Measurements from ENCODE around the gene FBXO22. TPM values are rescaled to one million over a fixed set of nuclear protein-coding genes. Genes with fewer than 3 reads are reported as not detected.
"Not testable (repeated sequence)": the region's sequence is repeated elsewhere in the genome, so short reads cannot be mapped to it uniquely, and the experiment has no call there.

FBXO22 gene
- total RNA-seq, 1 donor from 2014 or later = 22.2 TPM

- no peak for TF ChIP-seq CTCF (IDR thresholded peaks at IDR 0.05)
- Histone ChIP-seq H3K27ac (no peak overlapping the region), H3K4me1 (peaks cover 14% of the 10 kb centered on the region), H3K27me3 (no peaks in the 10 kb centered on the region), H3K4me3 (no peak overlapping the region), H3K9me3 (no peaks in the 10 kb centered on the region), H3K36me3 (no peaks in the 10 kb centered on the region)
- no peak for DNase-seq
- intact Hi-C loops (cut with DNase I) = no loop called here
- ATAC-seq = no peak
Measured at GRCh38 chr15:75905231-75905630, 1.6 kb downstream of the FBXO22 start.

DNA sequence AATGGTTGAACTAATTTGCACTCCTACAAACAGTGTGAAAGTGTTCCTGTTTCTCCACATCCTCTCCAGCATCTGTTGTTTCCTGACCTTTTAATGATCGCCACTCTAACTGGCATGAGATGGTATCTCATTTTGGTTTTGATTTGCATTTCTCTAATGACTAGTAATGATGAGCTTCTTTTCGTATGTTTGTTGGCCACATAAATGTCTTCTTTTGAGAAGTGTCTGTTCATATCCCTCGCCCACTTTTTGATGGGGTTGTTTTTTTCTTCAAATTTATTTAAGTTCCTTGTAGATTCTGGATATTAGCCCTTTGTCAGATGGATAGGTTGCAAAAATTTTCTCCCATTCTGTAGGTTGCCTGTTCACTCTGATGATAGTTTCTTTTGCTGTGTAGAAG, 6.7 kb downstream of the FBXO22 start:
- ATAC-seq; H3K9me3 ChIP-seq; H3K27me3 ChIP-seq; H3K4me1 ChIP-seq; H3K27ac ChIP-seq; H3K4me3 ChIP-seq; DNase-seq; intact Hi-C loops (cut with DNase I): not testable (repeated sequence)
- H3K36me3 ChIP-seq = peaks cover 23% of the 10 kb centered on the region

GRCh38 chr15:75916978-75917377, 13.3 kb downstream of the FBXO22 start:
- DNase-seq = no peak
- ATAC-seq = no peak
- Histone ChIP-seq H3K9me3 (no peaks in the 10 kb centered on the region), H3K4me1 (no peaks in the 10 kb centered on the region), H3K36me3 (peaks cover 53% of the 10 kb centered on the region), H3K27ac (no peak overlapping the region), H3K4me3 (no peak overlapping the region), H3K27me3 (no peaks in the 10 kb centered on the region)
- intact Hi-C loops (cut with DNase I) = no loop called here
- no peak for TF ChIP-seq CTCF (IDR thresholded peaks at IDR 0.05)

GRCh38 chr15:75918135-75918534, 14.5 kb downstream of the FBXO22 start:
- no peak for DNase-seq
- TF ChIP-seq CTCF (IDR thresholded peaks at IDR 0.05) = no peak
- peaks cover 50% of the 10 kb centered on the region for H3K36me3 ChIP-seq
- no peaks in the 10 kb centered on the region for H3K27me3 ChIP-seq
- intact Hi-C loops (cut with DNase I) = no loop called here
- H3K9me3 ChIP-seq = no peaks in the 10 kb centered on the region
- H3K4me3 ChIP-seq = no peak overlapping the region
- no peak for ATAC-seq
- no peaks in the 10 kb centered on the region for H3K4me1 ChIP-seq
- no peak overlapping the region for H3K27ac ChIP-seq

DNA sequence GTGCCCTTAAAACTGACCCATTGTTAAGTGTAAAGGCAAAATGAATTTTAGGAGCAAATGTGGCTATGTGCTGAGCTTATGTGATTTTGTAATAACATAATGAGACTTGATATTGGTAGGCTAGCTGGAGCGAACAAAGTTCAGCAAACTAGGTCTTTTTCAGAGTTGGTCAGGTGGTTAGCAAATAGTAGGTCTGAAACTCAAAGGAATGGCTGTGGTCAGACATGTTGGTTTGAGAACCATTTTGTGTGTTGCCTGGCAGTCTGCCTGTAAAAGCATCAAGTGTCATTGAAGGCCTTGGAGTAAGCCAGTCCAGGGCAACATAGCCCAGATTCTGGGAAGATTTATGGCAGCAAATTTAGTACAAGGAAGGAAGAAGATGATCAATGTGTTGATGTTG, 16.4 kb downstream of the FBXO22 start:
- H3K27ac ChIP-seq = no peak overlapping the region
- no peak for TF ChIP-seq CTCF (IDR thresholded peaks at IDR 0.05)
- H3K4me3 ChIP-seq = no peak overlapping the region
- no peaks in the 10 kb centered on the region for H3K4me1 ChIP-seq
- no peaks in the 10 kb centered on the region for H3K27me3 ChIP-seq
- intact Hi-C loops (cut with DNase I) = no loop called here
- DNase-seq (no peak), ATAC-seq (no peak)
- H3K36me3 ChIP-seq = peaks cover 32% of the 10 kb centered on the region
- no peaks in the 10 kb centered on the region for H3K9me3 ChIP-seq

DNA sequence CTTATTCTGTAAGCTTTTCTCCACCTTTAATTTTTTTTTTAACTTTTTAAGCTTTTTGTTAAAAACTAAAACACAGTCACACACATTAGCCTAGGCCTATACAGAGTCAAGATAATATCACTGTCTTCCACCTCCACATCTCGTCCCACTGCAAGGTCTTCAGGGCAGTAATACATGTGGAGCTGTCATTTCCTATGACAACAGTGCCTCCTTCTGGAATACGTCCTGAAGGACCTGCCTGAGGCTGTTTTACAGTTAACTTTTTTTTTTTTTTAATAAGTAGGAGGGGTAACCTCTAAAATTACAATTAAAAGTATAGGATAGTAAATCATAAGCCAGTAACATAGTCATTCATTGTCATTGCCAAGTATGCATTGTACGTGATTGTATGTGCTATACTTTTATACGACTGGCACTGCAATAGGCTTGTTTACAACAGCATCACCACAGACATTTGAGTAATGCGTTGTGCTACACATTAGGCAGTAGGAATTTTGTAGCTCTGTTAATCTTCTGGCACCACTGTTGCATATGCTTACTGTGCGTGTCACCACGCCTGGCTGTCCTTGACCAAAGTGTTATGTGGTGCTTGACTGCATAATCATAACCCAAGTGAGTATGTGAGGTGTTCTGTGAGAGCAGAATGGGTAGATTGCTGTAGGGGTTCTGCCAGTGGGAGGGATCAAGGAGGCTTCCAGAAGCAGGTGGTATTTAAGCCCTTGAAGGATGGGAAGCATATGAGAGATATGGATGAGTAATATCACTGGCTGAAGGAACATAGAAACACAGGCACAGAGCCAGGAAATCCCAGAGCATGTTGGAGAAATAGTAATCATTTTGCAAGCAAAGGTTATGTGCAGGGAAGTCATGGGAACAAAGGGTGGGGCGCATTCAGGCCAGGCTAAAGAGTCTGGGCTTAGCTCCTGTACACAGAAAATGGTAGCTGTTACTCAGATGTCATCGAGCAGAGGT, 18.3 kb downstream of the FBXO22 start:
- intact Hi-C loops (cut with DNase I) = no loop called here
- TF ChIP-seq CTCF (IDR thresholded peaks at IDR 0.05) = peak; percentile 39
- no peak overlapping the region for H3K4me3 ChIP-seq
- H3K36me3 ChIP-seq = peaks cover 21% of the 10 kb centered on the region
- no peaks in the 10 kb centered on the region for H3K9me3 ChIP-seq
- no peaks in the 10 kb centered on the region for H3K27me3 ChIP-seq
- no peak for DNase-seq
- H3K27ac ChIP-seq = no peak overlapping the region
- peak; percentile 53 for ATAC-seq
- H3K4me1 ChIP-seq = no peaks in the 10 kb centered on the region
